Measurements from ENCODE around the gene ACER1. TPM values are rescaled to one million over a fixed set of nuclear protein-coding genes. Genes with fewer than 3 reads are reported as not detected.

The ACER1 gene
- total and polyA plus RNA-seq, 11 donors = not detected

DNA sequence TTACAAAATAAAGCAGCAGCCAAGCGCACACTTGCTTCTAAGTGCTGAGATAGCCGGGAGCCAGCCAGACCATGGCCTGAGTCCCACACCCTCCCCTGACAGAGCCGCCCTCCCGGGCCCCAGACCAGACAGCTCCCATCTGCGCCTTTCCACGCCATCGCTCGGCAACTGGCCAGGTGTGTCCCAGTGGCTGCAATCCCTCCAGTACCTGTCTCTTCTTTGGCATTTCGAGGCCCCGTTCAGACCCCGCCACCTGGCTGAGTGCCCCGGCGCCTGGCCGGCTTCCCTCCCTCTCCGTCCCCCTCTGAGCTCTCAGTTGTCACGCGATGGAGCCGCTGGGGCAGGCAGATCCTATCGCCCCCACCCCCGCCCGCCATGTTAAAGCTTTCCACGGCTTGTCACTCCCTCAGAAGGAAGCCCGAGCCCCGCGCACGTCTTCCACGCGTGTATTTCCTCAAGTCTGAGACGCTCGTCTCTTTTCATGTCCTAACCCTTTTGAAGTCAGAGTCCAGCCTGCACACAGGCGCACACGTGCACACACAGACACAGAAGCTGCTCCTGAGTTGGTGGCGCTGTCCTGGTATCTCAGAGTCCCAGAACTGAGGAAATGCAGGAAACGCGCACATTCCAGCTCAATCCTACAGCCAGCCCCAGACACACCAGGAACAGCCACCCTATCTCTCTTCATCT is 61.5 kb downstream of the ACER1 start:
- Histone ChIP-seq H3K4me1 (peaks cover 42 to 76% (median 65%) of the 10 kb centered on the region in 12 donors), H3K4me3 (peak overlapping the region in 10 of 12 donors; percentile 9 to 50 (median 38)), H3K9me3 (no peaks in the 10 kb centered on the region), H3K36me3 (peaks cover 0 to 38% (median 33%) of the 10 kb centered on the region in 9 donors), H3K27me3 (no peaks in the 10 kb centered on the region), H3K27ac (peak overlapping the region; percentile 81 to 95 (median 88))
- WGBS, 4 donors = 7 to 19% (median 11%) methylated on average over 31 to 35 of the region's 35 CpGs
- intact Hi-C loops (cut with DNase I) = loop anchor here in 8 of 10 donors (2.0 to 10.0 kb wide), 4 partner anchors 29 to 47 kb away; no protein-coding TSS in a partner anchor
- ATAC-seq = peak; percentile 85 to 89 (median 86)
- TF ChIP-seq, protein P1, sequence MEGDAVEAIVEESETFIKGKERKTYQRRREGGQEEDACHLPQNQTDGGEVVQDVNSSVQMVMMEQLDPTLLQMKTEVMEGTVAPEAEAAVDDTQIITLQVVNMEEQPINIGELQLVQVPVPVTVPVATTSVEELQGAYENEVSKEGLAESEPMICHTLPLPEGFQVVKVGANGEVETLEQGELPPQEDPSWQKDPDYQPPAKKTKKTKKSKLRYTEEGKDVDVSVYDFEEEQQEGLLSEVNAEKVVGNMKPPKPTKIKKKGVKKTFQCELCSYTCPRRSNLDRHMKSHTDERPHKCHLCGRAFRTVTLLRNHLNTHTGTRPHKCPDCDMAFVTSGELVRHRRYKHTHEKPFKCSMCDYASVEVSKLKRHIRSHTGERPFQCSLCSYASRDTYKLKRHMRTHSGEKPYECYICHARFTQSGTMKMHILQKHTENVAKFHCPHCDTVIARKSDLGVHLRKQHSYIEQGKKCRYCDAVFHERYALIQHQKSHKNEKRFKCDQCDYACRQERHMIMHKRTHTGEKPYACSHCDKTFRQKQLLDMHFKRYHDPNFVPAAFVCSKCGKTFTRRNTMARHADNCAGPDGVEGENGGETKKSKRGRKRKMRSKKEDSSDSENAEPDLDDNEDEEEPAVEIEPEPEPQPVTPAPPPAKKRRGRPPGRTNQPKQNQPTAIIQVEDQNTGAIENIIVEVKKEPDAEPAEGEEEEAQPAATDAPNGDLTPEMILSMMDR (IDR thresholded peaks at IDR 0.05) = peak in 3 of 12 donors; percentile 25 to 33 (median 31)
- TF ChIP-seq POLR2A (IDR thresholded peaks at IDR 0.05) = no peak
- peak; percentile 86 to 95 (median 94) for DNase-seq

DNA sequence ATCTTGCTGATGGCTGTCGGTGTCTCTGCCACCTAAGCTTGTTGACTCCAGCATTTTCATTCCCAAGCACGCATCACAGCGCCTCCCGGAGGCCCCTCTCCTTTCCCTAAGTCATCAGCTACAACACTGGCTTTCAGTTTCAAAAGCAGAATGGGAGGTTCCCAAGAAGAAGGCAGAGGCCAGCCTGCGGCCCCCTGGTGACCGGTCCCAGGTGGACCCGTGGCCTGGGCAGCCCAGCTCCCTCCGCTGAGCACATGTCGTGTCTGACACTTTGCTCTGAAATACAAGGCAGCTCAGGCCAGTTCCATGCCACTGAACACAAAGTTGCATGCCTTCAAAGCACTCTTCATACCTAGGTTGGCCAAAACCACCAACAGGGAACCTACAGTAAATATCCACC is 62.2 kb downstream of the ACER1 start:
- Histone ChIP-seq H3K4me1 (peaks cover 42 to 70% (median 59%) of the 10 kb centered on the region in 12 donors), H3K36me3 (peaks cover 0 to 42% (median 35%) of the 10 kb centered on the region in 9 donors), H3K9me3 (no peaks in the 10 kb centered on the region), H3K27ac (peak overlapping the region; percentile 81 to 95 (median 88)), H3K27me3 (no peaks in the 10 kb centered on the region), H3K4me3 (peak overlapping the region in 9 of 12 donors; percentile 25 to 50 (median 38))
- TF ChIP-seq POLR2A (IDR thresholded peaks at IDR 0.05) = no peak
- TF ChIP-seq, protein P1 (IDR thresholded peaks at IDR 0.05) = peak in 5 of 12 donors; percentile 10 to 30 (median 23)
- WGBS, 4 donors = 23 to 57% (median 30%) methylated on average over 6 to 9 of the region's 9 CpGs
- DNase-seq = no peak
- peak; percentile 3 to 29 (median 14) for ATAC-seq
- intact Hi-C loops (cut with DNase I) = loop anchor here in 8 of 10 donors (5.0 to 10.0 kb wide), 3 partner anchors 34 to 46 kb away; no protein-coding TSS in a partner anchor

DNA sequence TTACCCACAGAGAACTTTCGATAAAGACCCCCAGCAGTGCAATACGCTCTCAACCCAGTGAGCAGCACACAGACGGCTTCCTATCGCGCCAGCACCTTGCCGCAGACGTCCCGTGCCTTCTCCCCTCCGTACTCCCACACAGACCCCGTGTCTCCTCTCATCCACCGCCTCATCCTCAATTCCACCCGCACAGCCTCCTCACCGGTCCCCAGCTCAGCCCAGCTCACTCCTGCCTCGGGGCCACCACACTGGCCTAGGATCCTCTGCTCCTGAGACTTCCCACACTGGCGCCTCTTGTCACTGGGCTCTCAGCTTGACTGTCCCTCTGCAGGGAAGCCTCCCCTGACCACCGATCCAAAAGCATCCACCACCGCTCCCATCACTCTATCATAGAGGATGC is 62.6 kb downstream of the ACER1 start:
- TF ChIP-seq, protein P1 (IDR thresholded peaks at IDR 0.05) = no peak
- TF ChIP-seq POLR2A (IDR thresholded peaks at IDR 0.05) = no peak
- Histone ChIP-seq H3K36me3 (peaks cover 0 to 46% (median 35%) of the 10 kb centered on the region in 9 donors), H3K4me1 (peaks cover 42 to 66% (median 55%) of the 10 kb centered on the region in 12 donors), H3K9me3 (no peaks in the 10 kb centered on the region), H3K27me3 (no peaks in the 10 kb centered on the region), H3K4me3 (peak overlapping the region in 4 of 12 donors; percentile 35 to 50 (median 40)), H3K27ac (peak overlapping the region; percentile 81 to 95 (median 88))
- ATAC-seq (no peak), DNase-seq (no peak)
- intact Hi-C loops (cut with DNase I) = loop anchor here in 8 of 10 donors (5.0 to 10.0 kb wide), 3 partner anchors 34 to 46 kb away; no protein-coding TSS in a partner anchor
- WGBS, 4 donors = 85 to 89% (median 88%) methylated on average over 17 of the region's 17 CpGs

DNA sequence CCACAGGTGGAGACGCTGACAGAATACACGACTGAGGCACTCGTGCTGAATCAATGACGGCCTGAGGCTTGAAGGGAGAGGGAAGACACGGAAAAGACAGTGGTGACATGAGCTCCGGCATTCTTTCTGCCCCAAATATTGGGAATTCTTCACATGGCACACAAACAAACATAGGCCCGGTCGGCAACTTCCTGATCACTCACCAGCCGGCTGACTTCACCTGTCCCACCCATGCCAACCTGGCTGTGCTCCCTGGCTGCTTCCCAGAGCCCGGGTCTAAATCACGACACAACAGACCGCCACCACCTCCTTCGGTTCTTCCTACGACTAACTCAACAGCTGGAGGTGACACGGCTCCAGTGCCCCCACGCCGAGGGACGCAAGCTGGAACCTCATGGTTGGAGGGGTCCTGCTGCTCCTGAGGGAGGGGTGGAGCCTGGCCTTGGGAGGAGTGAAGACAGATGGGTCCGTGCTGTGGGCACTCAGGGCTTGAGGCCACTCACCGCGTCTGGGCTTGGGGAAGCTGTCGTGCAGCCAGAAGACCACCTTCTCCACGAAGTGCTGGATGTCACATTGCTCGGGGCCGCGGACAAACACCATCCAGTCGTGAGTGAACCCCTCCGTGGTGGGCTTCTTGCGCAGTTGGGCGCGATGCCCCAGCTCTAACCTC is 63.2 kb downstream of the ACER1 start:
- H3K27ac ChIP-seq = peak overlapping the region in 1 of 12 donors; percentile 90
- ATAC-seq (no peak), DNase-seq (no peak)
- no peak overlapping the region for H3K4me3 ChIP-seq
- no peaks in the 10 kb centered on the region for H3K27me3 ChIP-seq
- peaks cover 39 to 59% (median 51%) of the 10 kb centered on the region in 12 donors for H3K4me1 ChIP-seq
- WGBS, 4 donors = 91 to 96% (median 93%) methylated on average over 24 to 31 of the region's 31 CpGs
- peaks cover 0 to 52% (median 35%) of the 10 kb centered on the region in 9 donors for H3K36me3 ChIP-seq
- H3K9me3 ChIP-seq = no peaks in the 10 kb centered on the region
- intact Hi-C loops (cut with DNase I) = loop anchor here in 8 of 10 donors (5.0 to 10.0 kb wide), 3 partner anchors 33 to 45 kb away; no protein-coding TSS in a partner anchor
- TF ChIP-seq, protein P1 (IDR thresholded peaks at IDR 0.05) = no peak
- no peak for TF ChIP-seq POLR2A (IDR thresholded peaks at IDR 0.05)
